Ishikawa (cell line): ENCODE data around the gene SASH1.
A peak's percentile ranks its signal among the peaks of the same experiment; 100 is the strongest.

Experiments
- CEBPB ChIP-seq: IDR thresholded peaks from 2 replicates; pipeline ENCODE4 v1.6.1; 2012
- EP300 ChIP-seq: IDR thresholded peaks from 2 replicates; pipeline ENCODE4 v1.6.1; 2012; ENCODE audit warnings: borderline replicate concordance
- FOXM1 ChIP-seq: IDR thresholded peaks from 2 replicates; pipeline ENCODE4 v1.6.1; 2012; ENCODE audit warnings: low read depth, borderline replicate concordance
- RAD21 ChIP-seq: IDR thresholded peaks from 2 replicates; pipeline ENCODE4 v1.6.1; 2012; ENCODE audit warnings: low read depth
- TAF1 ChIP-seq: IDR thresholded peaks from 2 replicates; pipeline ENCODE4 v1.6.1; 2012; ENCODE audit warnings: low read depth, mild to moderate bottlenecking
- TCF12 ChIP-seq: IDR thresholded peaks from 2 replicates; pipeline ENCODE4 v1.6.1; 2012; ENCODE audit warnings: low read depth
- TEAD4 ChIP-seq: IDR thresholded peaks from 2 replicates; pipeline ENCODE4 v1.6.1; 2012
- YY1 ChIP-seq: IDR thresholded peaks from 2 replicates; pipeline ENCODE4 v1.6.1; 2012; ENCODE audit warnings: low read depth
- TF ChIP-seq, protein P1 (sequence below): IDR thresholded peaks from 2 replicates; pipeline ENCODE4 v1.6.1; 2012
- TF ChIP-seq, protein P2 (sequence below): IDR thresholded peaks from 2 replicates; pipeline ENCODE4 v1.6.1; 2012; ENCODE audit warnings: low read depth, mild to moderate bottlenecking

DNA sequence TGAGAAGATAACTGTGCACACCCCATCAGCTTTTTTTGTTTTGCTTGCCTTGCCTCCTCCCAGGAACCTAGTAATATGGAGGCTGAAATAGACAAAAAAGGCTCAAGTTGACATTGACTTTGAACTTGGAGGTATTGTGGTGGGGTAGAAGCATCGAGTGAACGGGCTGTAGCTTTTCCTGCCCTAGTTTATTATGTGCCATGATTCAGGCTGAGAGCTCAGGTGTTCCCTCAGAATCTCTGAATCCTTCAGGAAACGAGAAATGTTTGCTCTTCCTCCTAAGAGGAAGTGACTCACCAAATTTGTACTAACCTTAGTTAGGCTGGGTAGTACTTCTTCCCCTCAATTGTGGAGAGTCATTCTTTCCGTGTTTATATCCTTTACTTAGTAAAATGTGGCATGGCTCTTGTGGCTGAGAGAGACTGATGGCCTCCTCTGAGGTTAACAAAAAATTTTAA, 98.8 kb downstream of the SASH1 start:
- TF ChIP-seq EP300, result peak; percentile 10; the same call in 1 of the 2 replicates
- TF ChIP-seq TAF1, result no peak
- 0 out of 2 replicates have a peak, but pooled peaks have one; percentile 33 for TF ChIP-seq TCF12
- TF ChIP-seq CEBPB, result no peak
- no peak for TF ChIP-seq RAD21
- TF ChIP-seq, protein P1, sequence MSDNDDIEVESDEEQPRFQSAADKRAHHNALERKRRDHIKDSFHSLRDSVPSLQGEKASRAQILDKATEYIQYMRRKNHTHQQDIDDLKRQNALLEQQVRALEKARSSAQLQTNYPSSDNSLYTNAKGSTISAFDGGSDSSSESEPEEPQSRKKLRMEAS, result no peak
- TF ChIP-seq FOXM1, result 0 out of 2 replicates have a peak, but pooled peaks have one; percentile 5
- TF ChIP-seq TEAD4, result no peak
- TF ChIP-seq, protein P2, sequence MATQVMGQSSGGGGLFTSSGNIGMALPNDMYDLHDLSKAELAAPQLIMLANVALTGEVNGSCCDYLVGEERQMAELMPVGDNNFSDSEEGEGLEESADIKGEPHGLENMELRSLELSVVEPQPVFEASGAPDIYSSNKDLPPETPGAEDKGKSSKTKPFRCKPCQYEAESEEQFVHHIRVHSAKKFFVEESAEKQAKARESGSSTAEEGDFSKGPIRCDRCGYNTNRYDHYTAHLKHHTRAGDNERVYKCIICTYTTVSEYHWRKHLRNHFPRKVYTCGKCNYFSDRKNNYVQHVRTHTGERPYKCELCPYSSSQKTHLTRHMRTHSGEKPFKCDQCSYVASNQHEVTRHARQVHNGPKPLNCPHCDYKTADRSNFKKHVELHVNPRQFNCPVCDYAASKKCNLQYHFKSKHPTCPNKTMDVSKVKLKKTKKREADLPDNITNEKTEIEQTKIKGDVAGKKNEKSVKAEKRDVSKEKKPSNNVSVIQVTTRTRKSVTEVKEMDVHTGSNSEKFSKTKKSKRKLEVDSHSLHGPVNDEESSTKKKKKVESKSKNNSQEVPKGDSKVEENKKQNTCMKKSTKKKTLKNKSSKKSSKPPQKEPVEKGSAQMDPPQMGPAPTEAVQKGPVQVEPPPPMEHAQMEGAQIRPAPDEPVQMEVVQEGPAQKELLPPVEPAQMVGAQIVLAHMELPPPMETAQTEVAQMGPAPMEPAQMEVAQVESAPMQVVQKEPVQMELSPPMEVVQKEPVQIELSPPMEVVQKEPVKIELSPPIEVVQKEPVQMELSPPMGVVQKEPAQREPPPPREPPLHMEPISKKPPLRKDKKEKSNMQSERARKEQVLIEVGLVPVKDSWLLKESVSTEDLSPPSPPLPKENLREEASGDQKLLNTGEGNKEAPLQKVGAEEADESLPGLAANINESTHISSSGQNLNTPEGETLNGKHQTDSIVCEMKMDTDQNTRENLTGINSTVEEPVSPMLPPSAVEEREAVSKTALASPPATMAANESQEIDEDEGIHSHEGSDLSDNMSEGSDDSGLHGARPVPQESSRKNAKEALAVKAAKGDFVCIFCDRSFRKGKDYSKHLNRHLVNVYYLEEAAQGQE, result no peak
- no peak for TF ChIP-seq YY1
